ENCODE results near the gene MEGF8. TPM values are rescaled to one million over a fixed set of nuclear protein-coding genes. Genes with fewer than 3 reads are reported as not detected.

Gene MEGF8
- total and polyA plus RNA-seq, 4 donors, result 6.0 to 21.7 (median 11.1) TPM

GRCh38 chr19:42277821-42278451, 47.5 kb upstream of the MEGF8 start:
- no peak overlapping the region for H3K4me3 ChIP-seq
- H3K27me3 ChIP-seq (ENCODE audit: control insufficient read depth in 3 of 3, insufficient read depth in 3 of 3, low read length in 2 of 3), result no peaks in the 10 kb centered on the region
- peak overlapping the region; percentile 43 to 62 for H3K27ac ChIP-seq (ENCODE audit: low read depth in 1 of 2, low read length in 1 of 2)
- H3K9me3 ChIP-seq (ENCODE audit: control insufficient read depth in 4 of 4, insufficient read depth in 3 of 4, low read length in 3 of 4), result no peaks in the 10 kb centered on the region
- H3K36me3 ChIP-seq (ENCODE audit: control insufficient read depth in 4 of 4, insufficient read depth in 4 of 4, low read length in 4 of 4), result peaks cover 0 to 21% (median 17%) of the 10 kb centered on the region in 4 donors
- peak overlapping the region in 1 of 2 donors; percentile 49 for H3K9ac ChIP-seq (ENCODE audit: insufficient read depth in 1 of 2, low read length in 2 of 2)
- peaks cover 19 to 41% (median 24%) of the 10 kb centered on the region in 5 donors for H3K4me1 ChIP-seq (ENCODE audit: control insufficient read depth in 5 of 5, insufficient read depth in 5 of 5, low read length in 5 of 5)
- 49 to 52% methylated on average over 7 to 10 of the region's 10 CpGs for WGBS, 2 donors
- no peak for TF ChIP-seq CTCF (IDR thresholded peaks at IDR 0.05; ENCODE audit: control extremely low read depth, extremely low read depth)
- DNase-seq (peak in 1 of 3 donors; percentile 31), ATAC-seq (ENCODE audit: insufficient read depth, low FRiP score) (no peak)

GRCh38 chr19:42278452-42279154, 46.8 kb upstream of the MEGF8 start:
- DNase-seq, result peak in 2 of 3 donors; percentile 20 to 26
- Histone ChIP-seq H3K36me3 (ENCODE audit: control insufficient read depth in 4 of 4, insufficient read depth in 4 of 4, low read length in 4 of 4) (peaks cover 0 to 19% (median 12%) of the 10 kb centered on the region in 4 donors), H3K27ac (ENCODE audit: low read depth in 1 of 2, low read length in 1 of 2) (peak overlapping the region; percentile 43 to 62), H3K4me1 (ENCODE audit: control insufficient read depth in 5 of 5, insufficient read depth in 5 of 5, low read length in 5 of 5) (peaks cover 19 to 47% (median 30%) of the 10 kb centered on the region in 5 donors), H3K27me3 (ENCODE audit: control insufficient read depth in 3 of 3, insufficient read depth in 3 of 3, low read length in 2 of 3) (no peaks in the 10 kb centered on the region), H3K4me3 (no peak overlapping the region), H3K9ac (ENCODE audit: insufficient read depth in 1 of 2, low read length in 2 of 2) (peak overlapping the region in 1 of 2 donors; percentile 63), H3K9me3 (ENCODE audit: control insufficient read depth in 4 of 4, insufficient read depth in 3 of 4, low read length in 3 of 4) (no peaks in the 10 kb centered on the region)
- no peak for ATAC-seq (ENCODE audit: insufficient read depth, low FRiP score)
- no peak for TF ChIP-seq CTCF (IDR thresholded peaks at IDR 0.05; ENCODE audit: control extremely low read depth, extremely low read depth)
- WGBS, 2 donors, result 68% methylated on average over 5 of the region's 5 CpGs

GRCh38 chr19:42279155-42279901, 46.1 kb upstream of the MEGF8 start:
- Histone ChIP-seq H3K27ac (ENCODE audit: low read depth in 1 of 2, low read length in 1 of 2) (peak overlapping the region; percentile 77 to 96), H3K4me1 (ENCODE audit: control insufficient read depth in 5 of 5, insufficient read depth in 5 of 5, low read length in 5 of 5) (peaks cover 19 to 47% (median 30%) of the 10 kb centered on the region in 5 donors), H3K4me3 (no peak overlapping the region), H3K27me3 (ENCODE audit: control insufficient read depth in 3 of 3, insufficient read depth in 3 of 3, low read length in 2 of 3) (no peaks in the 10 kb centered on the region), H3K9ac (ENCODE audit: insufficient read depth in 1 of 2, low read length in 2 of 2) (peak overlapping the region; percentile 28 to 63), H3K36me3 (ENCODE audit: control insufficient read depth in 4 of 4, insufficient read depth in 4 of 4, low read length in 4 of 4) (peaks cover 0 to 18% (median 6%) of the 10 kb centered on the region in 4 donors), H3K9me3 (ENCODE audit: control insufficient read depth in 4 of 4, insufficient read depth in 3 of 4, low read length in 3 of 4) (no peaks in the 10 kb centered on the region)
- ATAC-seq (ENCODE audit: insufficient read depth, low FRiP score), result no peak
- 8 to 12% methylated on average over 6 of the region's 6 CpGs for WGBS, 2 donors
- no peak for TF ChIP-seq CTCF (IDR thresholded peaks at IDR 0.05; ENCODE audit: control extremely low read depth, extremely low read depth)
- DNase-seq, result no peak

Measured in lung (tissue), 12 donors.